TTC549 (cell line): Measurements from ENCODE around the gene ZNF580.

ENCODE experiments used
- FAIRE-seq: peaks from 2 replicates; lab custom pipeline; 2012; peaks lifted over from hg19 to GRCh38; lab: Jason Lieb, UNC

The ZNF580 gene

DNA sequence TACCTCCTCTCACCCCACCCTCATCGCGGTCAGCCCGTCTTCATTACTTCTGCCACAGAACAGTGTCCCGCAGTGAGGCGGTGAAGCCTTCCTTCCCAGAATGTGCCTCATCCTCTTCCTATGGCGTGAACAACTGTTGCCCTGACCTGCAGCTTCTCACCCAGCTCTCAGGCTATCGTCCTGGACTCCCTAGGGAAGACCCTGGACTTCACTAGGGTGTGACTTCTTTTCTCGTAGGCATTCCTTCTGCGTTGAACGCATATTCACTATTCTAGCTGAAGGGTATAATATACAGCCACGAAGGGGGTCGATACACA is 34.4 kb upstream of the ZNF580 start:
- FAIRE-seq = no peak

DNA sequence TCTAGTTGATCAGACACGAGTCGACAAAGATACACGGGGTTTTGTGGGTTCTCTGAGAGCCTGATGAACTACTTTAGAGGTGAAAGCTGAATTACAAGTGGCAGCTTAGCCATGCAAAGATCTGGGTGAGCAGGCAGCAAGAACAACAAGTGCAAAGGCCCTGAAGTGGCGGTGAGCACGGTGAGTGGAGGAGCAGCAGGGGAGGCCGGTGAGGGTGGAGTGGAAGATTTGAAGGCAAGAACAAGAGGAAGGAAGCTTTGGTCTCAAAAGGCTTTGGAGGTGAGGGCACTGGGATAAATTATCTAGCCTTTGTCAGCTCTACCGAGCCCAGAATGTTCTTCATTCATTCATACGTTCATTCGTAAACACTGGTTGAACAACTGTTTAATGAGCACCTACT is 34.0 kb upstream of the ZNF580 start:
- FAIRE-seq = no peak

DNA sequence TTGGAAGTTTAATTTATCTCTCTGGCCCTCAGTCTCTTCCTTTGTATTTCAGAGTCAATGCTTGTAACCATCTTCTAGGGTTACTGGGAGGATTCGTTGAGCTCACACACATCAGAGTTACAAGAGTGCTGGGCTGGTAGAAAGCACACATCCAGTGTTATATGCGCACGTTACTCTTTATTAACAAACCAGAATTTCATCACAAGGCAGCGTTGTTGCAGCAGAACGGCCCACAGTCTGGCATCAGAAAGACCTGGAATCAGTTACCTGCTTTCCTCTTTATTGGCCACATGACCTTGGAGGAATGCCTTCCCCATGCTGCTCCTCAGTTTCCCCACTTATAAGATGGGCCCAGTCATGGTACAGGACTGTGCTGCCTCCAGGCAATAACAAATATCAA is 31.5 kb upstream of the ZNF580 start:
- no peak for FAIRE-seq

DNA sequence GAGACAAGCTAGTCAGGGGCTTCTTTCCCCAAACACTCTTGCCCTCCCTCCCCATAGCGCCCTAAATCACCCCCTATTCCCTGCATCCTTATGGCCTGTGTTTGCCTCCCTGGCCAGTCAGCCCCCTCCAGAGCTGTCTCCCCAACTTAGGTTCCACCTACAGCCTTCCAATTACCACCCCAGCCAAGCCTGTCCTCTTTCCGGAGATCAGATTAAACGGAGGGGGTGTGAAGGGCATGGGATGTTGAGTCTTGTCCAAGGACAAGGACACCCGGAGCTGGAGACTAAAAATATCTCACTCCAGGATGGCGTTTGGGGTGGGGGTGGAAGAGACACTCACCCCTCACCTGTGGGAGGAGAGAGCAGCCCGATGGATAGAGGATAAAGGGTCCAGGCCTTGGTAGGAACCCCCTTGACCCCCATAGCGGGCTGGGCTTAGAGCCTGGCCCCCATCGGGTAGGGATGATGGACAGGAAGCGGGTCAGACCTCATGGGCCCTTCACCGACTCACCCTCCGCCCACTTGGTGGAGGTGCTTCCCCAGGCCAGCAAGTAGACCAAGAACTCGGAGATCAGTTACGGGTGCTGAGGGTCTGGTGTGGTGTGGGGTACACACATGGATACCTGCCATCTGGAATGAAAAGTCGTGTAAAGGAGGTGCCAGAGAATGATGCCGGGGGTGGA is 29.4 kb upstream of the ZNF580 start:
- FAIRE-seq = no peak

DNA sequence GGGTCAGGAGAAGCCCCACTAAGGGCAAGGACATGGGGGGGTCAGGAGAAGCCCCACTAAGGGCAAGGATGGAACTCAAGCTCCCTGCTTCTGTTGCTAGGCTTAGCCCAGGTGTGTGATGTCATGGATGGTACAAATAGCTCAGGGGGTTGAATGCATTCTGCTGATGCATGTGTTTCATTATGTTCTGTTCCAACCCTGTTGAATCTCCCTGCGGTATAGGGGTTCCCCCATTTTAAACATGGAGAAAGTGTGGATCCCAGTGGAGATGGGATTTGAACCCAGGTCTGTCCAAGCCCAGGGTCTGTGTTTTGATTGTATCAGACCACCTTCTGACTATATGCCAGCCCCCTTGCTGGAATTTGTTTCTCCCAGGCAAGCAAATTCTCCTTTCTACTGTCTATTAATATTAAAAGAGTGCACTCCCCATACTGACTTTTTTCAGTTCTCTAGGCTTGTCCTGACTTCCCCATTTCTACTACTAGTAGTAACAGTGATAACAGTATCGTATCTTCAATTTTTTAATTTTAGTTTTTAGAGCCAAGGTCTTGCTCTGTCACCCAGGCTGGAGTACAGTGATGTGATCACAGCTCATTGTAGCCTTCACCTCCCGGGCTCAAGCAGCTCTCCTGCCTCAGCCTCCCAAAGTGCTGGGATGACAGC is 28.7 kb upstream of the ZNF580 start:
- no peak for FAIRE-seq

DNA sequence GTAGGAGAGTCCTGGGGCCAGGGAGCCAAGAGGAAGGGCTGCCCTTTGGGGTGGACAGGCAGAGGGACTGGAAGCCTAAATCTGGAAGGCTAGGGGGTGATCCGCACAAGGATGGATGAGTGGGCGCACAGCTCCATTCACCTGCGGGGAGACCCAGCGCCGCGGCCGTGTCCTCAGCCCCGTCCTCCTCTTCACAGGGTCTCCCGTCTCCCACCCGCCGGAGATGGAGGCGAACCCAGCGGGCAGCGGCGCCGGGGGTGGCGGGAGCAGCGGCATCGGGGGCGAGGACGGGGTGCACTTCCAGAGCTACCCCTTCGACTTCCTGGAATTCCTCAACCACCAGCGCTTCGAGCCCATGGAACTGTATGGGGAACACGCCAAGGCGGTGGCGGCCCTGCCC is 27.4 kb upstream of the ZNF580 start:
- FAIRE-seq = no peak

DNA sequence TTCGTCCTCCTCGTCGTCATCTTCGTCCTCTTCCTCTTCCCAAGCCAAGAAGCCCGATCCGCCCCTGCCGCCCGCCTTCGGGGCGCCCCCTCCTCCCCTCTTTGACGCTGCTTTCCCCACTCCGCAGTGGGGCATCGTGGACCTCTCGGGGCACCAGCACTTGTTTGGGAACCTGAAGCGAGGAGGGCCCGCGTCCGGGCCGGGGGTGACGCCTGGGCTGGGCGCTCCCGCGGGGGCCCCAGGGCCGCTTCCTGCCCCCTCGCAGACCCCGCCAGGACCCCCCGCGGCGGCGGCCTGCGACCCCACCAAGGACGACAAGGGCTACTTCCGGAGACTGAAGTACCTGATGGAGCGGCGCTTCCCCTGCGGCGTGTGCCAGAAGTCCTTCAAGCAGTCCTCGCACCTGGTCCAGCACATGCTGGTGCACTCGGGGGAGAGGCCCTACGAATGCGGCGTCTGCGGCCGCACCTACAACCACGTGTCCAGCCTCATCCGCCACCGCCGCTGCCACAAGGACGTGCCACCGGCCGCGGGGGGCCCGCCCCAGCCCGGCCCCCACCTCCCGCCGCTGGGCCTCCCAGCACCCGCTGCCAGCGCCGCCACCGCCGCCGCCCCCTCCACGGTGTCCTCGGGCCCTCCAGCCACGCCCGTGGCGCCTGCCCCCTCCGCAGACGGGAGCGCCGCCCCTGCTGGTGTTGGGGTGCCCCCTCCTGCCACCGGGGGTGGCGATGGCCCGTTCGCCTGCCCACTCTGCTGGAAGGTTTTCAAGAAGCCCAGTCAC is 26.7 kb upstream of the ZNF580 start:
- no peak for FAIRE-seq

DNA sequence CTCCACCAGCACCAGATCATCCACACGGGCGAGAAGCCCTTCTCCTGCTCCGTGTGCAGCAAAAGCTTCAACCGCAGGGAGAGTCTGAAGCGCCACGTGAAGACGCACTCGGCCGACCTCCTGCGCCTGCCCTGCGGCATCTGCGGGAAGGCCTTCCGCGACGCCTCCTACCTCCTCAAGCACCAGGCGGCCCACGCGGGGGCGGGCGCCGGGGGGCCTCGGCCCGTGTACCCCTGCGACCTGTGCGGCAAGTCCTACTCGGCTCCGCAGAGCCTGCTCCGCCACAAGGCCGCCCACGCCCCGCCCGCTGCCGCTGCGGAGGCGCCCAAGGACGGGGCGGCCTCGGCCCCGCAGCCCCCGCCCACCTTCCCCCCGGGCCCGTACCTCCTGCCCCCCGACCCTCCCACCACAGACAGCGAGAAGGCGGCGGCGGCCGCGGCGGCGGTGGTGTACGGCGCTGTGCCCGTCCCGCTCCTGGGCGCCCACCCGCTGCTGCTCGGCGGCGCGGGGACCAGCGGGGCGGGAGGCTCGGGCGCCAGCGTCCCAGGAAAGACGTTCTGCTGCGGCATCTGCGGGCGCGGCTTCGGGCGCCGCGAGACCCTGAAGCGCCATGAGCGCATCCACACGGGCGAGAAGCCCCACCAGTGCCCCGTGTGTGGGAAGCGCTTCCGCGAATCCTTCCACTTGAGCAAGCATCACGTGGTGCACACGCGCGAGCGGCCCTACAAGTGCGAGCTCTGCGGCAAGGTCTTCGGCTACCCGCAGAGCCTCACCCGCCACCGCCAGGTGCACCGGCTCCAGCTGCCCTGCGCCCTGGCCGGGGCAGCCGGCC is 25.9 kb upstream of the ZNF580 start:
- no peak for FAIRE-seq

- no peak for FAIRE-seq
Observed at GRCh38 chr19:55615543-55616394, 25.0 kb upstream of the ZNF580 start.

- no peak for FAIRE-seq
Observed at GRCh38 chr19:55616395-55616875, 24.4 kb upstream of the ZNF580 start.

DNA sequence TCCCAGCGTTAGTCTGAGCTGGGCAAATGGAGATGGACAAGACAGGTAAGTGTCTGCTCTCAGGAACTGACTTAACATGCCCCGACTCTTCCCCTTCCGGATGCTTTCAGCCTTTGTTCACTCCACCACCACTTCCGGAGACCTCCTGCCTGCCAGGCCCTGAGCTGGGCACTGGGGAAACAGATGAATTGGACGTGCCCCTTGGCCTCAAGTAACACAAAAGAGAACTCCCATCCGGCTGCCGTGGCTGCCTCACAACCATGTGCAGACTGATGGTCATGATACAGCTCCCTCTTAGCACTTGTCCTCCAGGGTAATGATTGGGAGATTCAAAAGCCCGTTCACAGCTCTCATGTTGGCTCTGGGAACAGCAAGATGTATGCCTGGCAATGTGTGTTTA is 23.4 kb upstream of the ZNF580 start:
- no peak for FAIRE-seq

DNA sequence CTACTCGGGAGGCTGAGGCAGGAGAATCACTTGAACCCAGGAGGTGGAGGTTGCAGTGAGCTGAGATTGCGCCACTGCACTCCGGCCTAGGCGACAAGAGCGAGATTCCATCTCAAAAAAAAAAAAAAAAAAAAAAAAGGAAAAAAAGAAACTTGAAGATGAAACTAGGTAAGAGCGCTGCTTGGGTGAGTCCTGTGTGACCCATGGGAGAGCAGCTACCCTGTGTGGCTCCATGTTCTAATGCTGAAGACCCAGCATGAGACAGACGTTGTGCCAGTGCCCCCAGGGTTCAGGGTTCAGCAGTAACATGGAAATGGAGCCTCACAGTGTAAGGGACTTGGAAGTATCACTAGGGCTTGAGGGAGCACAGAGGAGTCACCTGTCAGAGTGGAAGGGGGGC is 22.4 kb upstream of the ZNF580 start:
- no peak for FAIRE-seq

- no peak for FAIRE-seq
Observed at GRCh38 chr19:55619286-55619685, 21.5 kb upstream of the ZNF580 start.

- no peak for FAIRE-seq
Observed at GRCh38 chr19:55620410-55621204, 20.2 kb upstream of the ZNF580 start.

- FAIRE-seq = no peak
Observed at GRCh38 chr19:55621205-55621672, 19.6 kb upstream of the ZNF580 start.

- FAIRE-seq = no peak
Observed at GRCh38 chr19:55621673-55622231, 19.1 kb upstream of the ZNF580 start.

- FAIRE-seq = no peak
Observed at GRCh38 chr19:55622242-55622969, 18.4 kb upstream of the ZNF580 start.

GRCh38 chr19:55623130-55623529 is 17.7 kb upstream of the ZNF580 start:
- FAIRE-seq = no peak

DNA sequence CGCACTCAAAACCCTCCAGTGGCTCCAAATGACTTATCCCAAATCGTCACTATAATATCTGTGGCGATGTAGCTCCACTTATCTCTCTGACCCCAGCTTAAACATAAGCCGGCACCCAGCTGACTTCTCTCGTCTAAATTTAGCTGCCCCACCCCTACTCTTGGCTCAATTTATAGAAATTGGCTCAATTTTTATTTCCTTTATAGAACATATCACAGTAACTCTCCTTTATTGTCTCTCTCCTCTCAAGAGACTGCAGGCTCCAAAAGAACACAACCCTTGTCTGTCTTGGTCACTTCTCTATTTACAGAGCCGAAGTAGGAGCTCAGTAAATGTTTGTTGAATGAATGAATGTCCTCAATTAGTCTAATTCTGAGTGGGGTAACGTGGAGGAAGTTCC is 17.2 kb upstream of the ZNF580 start:
- no peak for FAIRE-seq
